CD14-positive monocyte (primary cell): ENCODE data around the gene SMIM8. TPM values are rescaled to one million over a fixed set of nuclear protein-coding genes. Genes with fewer than 3 reads are reported as not detected.

Experiments used
- DNase-seq, 3 donors: peaks; one replicate each; pipeline ENCODE4 v3.0.0-alpha.2; 2011 to 2022
- H2AFZ ChIP-seq: 2 replicates; pipeline ENCODE4 v1.6.0; 2012; ENCODE audit warnings: mild to moderate bottlenecking, low read depth, low read length, inconsistent platforms; ENCODE audit not compliant: insufficient read depth, poor library complexity, severe bottlenecking
- H3K27ac ChIP-seq, 2 donors: 1 replicate in 1 of 2; 2 replicates in 1 of 2; pipeline ENCODE4 v1.5.1; 2012 to 2013; ENCODE audit warnings: low read length in 2 of 2, control low read depth in 1 of 2, inconsistent platforms in 1 of 2, low read depth in 1 of 2, mild to moderate bottlenecking in 1 of 2
- H3K27me3 ChIP-seq, 2 donors: one replicate each; pipeline versions ENCODE4 v1.6.0 to v1.6.1; 2011 to 2013; ENCODE audit warnings: low read length in 2 of 2; ENCODE audit not compliant: control insufficient read depth in 2 of 2, insufficient read depth in 2 of 2
- H3K36me3 ChIP-seq, 2 donors: replicated peaks in 1 of 2; 1 replicate in 1 of 2; 2 replicates in 1 of 2; pipeline versions ENCODE4 v1.5.1 to v1.6.1; 2012 to 2013; ENCODE audit warnings: low read length in 2 of 2, control low read depth in 1 of 2, inconsistent platforms in 1 of 2, mild to moderate bottlenecking in 1 of 2; ENCODE audit not compliant: insufficient read depth in 2 of 2, control insufficient read depth in 1 of 2
- H3K4me1 ChIP-seq, 2 donors: 1 replicate in 1 of 2; 2 replicates in 1 of 2; pipeline versions ENCODE4 v1.5.1 to v1.6.1; 2012 to 2013; ENCODE audit warnings: low read length in 2 of 2, control low read depth in 1 of 2, inconsistent platforms in 1 of 2, mild to moderate bottlenecking in 1 of 2, moderate library complexity in 1 of 2; ENCODE audit not compliant: insufficient read depth in 2 of 2, control insufficient read depth in 1 of 2
- H3K4me2 ChIP-seq: replicated peaks from 2 replicates; pipeline ENCODE3; 2012; ENCODE audit warnings: low read length, moderate library complexity, mild to moderate bottlenecking; ENCODE audit not compliant: poor library complexity, severe bottlenecking; ENCODE audit errors: extremely low read depth
- H3K4me3 ChIP-seq, 3 experiments: fragments of 200-600 bp in 1 of 3; sonication (generic) in 1 of 3; replicated peaks in 1 of 3; 1 replicate in 2 of 3; 2 replicates in 1 of 3; pipeline ENCODE4 v1.5.1; 2011 to 2013; ENCODE audit warnings: low read length in 3 of 3, mild to moderate bottlenecking in 3 of 3, control low read depth in 2 of 3, low read depth in 2 of 3, inconsistent platforms in 1 of 3, moderate library complexity in 1 of 3
- H3K79me2 ChIP-seq: 2 replicates; pipeline ENCODE4 v1.6.0; 2012; ENCODE audit warnings: mild to moderate bottlenecking, control low read depth, inconsistent platforms, low read length, moderate library complexity; ENCODE audit not compliant: insufficient read depth
- H3K9ac ChIP-seq: 2 replicates; pipeline ENCODE4 v1.6.0; 2017; ENCODE audit warnings: low read length, mild to moderate bottlenecking; ENCODE audit not compliant: insufficient read depth, poor library complexity, severe bottlenecking
- H3K9me3 ChIP-seq, 2 donors: replicated peaks in 1 of 2; 1 replicate in 1 of 2; 2 replicates in 1 of 2; pipeline versions ENCODE4 v1.5.1 to v1.6.1; 2012 to 2013; ENCODE audit warnings: low read length in 2 of 2, control low read depth in 1 of 2; ENCODE audit not compliant: control insufficient read depth in 1 of 2, insufficient read depth in 1 of 2
- H4K20me1 ChIP-seq: 2 replicates; pipeline ENCODE4 v1.6.0; 2012; ENCODE audit warnings: mild to moderate bottlenecking, low read length, control low read depth, moderate library complexity; ENCODE audit not compliant: insufficient read depth
- H3K27ac Mint-ChIP-seq, 7 donors: one replicate each; pipeline ENCODE4 v1.8.0; 2020; ENCODE audit warnings: mild to moderate bottlenecking in 7 of 7, mixed read lengths in 7 of 7, moderate library complexity in 6 of 7, inconsistent platforms in 2 of 7
- H3K27me3 Mint-ChIP-seq, 3 donors: one replicate each; pipeline ENCODE4 v1.8.0; 2021 to 2022; ENCODE audit warnings: low read depth in 3 of 3, mild to moderate bottlenecking in 3 of 3, mixed read lengths in 3 of 3, moderate library complexity in 3 of 3, inconsistent platforms in 1 of 3
- H3K36me3 Mint-ChIP-seq, 2 donors: one replicate each; pipeline ENCODE4 v1.8.0; 2020; ENCODE audit warnings: mixed read lengths in 2 of 2, inconsistent platforms in 1 of 2, mild to moderate bottlenecking in 1 of 2
- H3K4me1 Mint-ChIP-seq: one replicate; pipeline ENCODE4 v1.8.0; 2020; ENCODE audit warnings: mild to moderate bottlenecking, mixed read lengths
- H3K4me3 Mint-ChIP-seq, 2 donors: one replicate each; pipeline ENCODE4 v1.8.0; 2020; ENCODE audit warnings: mild to moderate bottlenecking in 2 of 2, mixed read lengths in 2 of 2, moderate library complexity in 1 of 2
- H3K9me3 Mint-ChIP-seq, 7 donors: one replicate each; pipeline ENCODE4 v1.8.0; 2020 to 2022; ENCODE audit warnings: mixed read lengths in 7 of 7, mild to moderate bottlenecking in 6 of 7, moderate library complexity in 6 of 7, inconsistent platforms in 2 of 7
- WGBS: methylation state at CpG from one replicate; pipeline ENCODE4 v1.1.5; 2013; ENCODE audit warnings: missing lambda C conversion rate; ENCODE audit not compliant: insufficient coverage; 5-methylcytosine and 5-hydroxymethylcytosine counted together
- intact Hi-C, 2 donors: fragments of 100-400 bp; cut with micrococcal nuclease; formaldehyde crosslinking; loops; one replicate each; pipeline versions ENCODE4 v1.15.0 to v1.15.1; 2023
- polyA plus RNA-seq, 3 donors: library from polyadenylated mRNA; depleted of rRNA in 1 of 3; unstranded in 2 of 3; stranded (reverse) in 1 of 3; fragments of 300-500 nt in 2 of 3; fragments of >200 nt in 1 of 3; fragmentation: Illumina TruSeq in 2 of 3; gene quantifications; 1 replicate in 2 of 3; 2 replicates in 1 of 3; pipeline ENCODE4 v1.2.3, GENCODE V29; 2012 to 2021
- TF ChIP-seq, protein P1 (sequence below): fragments of 200-600 bp; IDR thresholded peaks from one replicate; pipeline ENCODE4 v1.8.0; 2022; ENCODE audit warnings: antibody characterized with exemption, mild to moderate bottlenecking

SMIM8 gene
- polyA plus RNA-seq, 3 donors: 2.0 to 8.2 (median 5.9) TPM

- peaks cover 2% of the 10 kb centered on the region in 2 donors for H3K36me3 Mint-ChIP-seq
- Histone ChIP-seq H3K36me3 (no peaks in the 10 kb centered on the region), H3K4me3 (no peak overlapping the region), H3K79me2 (no peaks in the 10 kb centered on the region), H2AFZ (no peak overlapping the region), H4K20me1 (no peaks in the 10 kb centered on the region), H3K4me1 (no peaks in the 10 kb centered on the region), H3K9ac (no peak overlapping the region), H3K4me2 (no peak overlapping the region), H3K27me3 (no peaks in the 10 kb centered on the region), H3K27ac (no peak overlapping the region), H3K9me3 (no peaks in the 10 kb centered on the region)
- intact Hi-C loops: no loop called here
- TF ChIP-seq, protein P1, sequence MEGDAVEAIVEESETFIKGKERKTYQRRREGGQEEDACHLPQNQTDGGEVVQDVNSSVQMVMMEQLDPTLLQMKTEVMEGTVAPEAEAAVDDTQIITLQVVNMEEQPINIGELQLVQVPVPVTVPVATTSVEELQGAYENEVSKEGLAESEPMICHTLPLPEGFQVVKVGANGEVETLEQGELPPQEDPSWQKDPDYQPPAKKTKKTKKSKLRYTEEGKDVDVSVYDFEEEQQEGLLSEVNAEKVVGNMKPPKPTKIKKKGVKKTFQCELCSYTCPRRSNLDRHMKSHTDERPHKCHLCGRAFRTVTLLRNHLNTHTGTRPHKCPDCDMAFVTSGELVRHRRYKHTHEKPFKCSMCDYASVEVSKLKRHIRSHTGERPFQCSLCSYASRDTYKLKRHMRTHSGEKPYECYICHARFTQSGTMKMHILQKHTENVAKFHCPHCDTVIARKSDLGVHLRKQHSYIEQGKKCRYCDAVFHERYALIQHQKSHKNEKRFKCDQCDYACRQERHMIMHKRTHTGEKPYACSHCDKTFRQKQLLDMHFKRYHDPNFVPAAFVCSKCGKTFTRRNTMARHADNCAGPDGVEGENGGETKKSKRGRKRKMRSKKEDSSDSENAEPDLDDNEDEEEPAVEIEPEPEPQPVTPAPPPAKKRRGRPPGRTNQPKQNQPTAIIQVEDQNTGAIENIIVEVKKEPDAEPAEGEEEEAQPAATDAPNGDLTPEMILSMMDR: no peak
- no peaks in the 10 kb centered on the region for H3K9me3 Mint-ChIP-seq
- no peak overlapping the region for H3K27ac Mint-ChIP-seq
- H3K4me3 Mint-ChIP-seq: no peak overlapping the region
- H3K27me3 Mint-ChIP-seq: no peaks in the 10 kb centered on the region
- no peaks in the 10 kb centered on the region for H3K4me1 Mint-ChIP-seq
- 94% methylated on average over 2 of the region's 3 CpGs for WGBS
- no peak for DNase-seq
Measured at GRCh38 chr6:87346700-87347099, 24.3 kb downstream of the SMIM8 start.

DNA sequence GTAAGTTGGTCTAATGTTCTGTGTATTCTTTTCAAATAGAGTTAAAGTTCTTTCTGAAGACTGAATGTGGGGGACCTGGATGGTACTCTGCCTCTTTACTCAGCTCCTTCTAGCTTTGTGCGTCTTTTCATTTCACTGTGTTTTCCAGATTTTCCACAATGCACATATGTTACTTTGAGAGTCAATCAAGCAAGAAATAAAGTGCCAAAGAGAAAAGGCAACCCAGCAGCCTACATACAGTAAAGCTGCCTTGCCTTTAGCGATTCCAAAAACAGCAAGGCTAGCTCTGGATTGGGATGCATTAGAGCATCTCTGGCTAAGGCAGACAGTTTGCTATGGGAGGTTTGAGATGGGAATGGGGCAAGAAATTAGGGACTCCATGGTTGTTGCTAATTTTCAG lies 27.5 kb downstream of the SMIM8 start:
- no peak overlapping the region for H3K4me2 ChIP-seq
- H3K4me1 ChIP-seq: no peaks in the 10 kb centered on the region
- H3K36me3 ChIP-seq: no peaks in the 10 kb centered on the region
- no peaks in the 10 kb centered on the region for H3K79me2 ChIP-seq
- no peak overlapping the region for H3K27ac ChIP-seq
- no peaks in the 10 kb centered on the region for H3K9me3 ChIP-seq
- H3K9ac ChIP-seq: no peak overlapping the region
- DNase-seq: no peak
- no peak overlapping the region for H3K4me3 ChIP-seq
- Mint-ChIP-seq H3K36me3 (peaks cover under 1 to 2% of the 10 kb centered on the region in 2 donors), H3K4me3 (no peak overlapping the region), H3K4me1 (no peaks in the 10 kb centered on the region), H3K9me3 (no peaks in the 10 kb centered on the region), H3K27ac (no peak overlapping the region), H3K27me3 (no peaks in the 10 kb centered on the region)
- WGBS: no CpG with 5 or more reads among the region's 2 CpGs
- H3K27me3 ChIP-seq: no peaks in the 10 kb centered on the region
- H2AFZ ChIP-seq: no peak overlapping the region
- TF ChIP-seq, protein P1: no peak
- H4K20me1 ChIP-seq: no peaks in the 10 kb centered on the region
- intact Hi-C loops: no loop called here
